GM21717 (cell line): ENCODE measurements around the gene AP1G2.

ENCODE experiments used
- ATAC-seq: cut with Tn5 transposase; IDR thresholded peaks from one replicate; pipeline ENCODE4 v1.9.1; 2021; ENCODE audit warnings: mild to moderate bottlenecking, moderate library complexity; ENCODE audit not compliant: unreplicated experiment

Gene AP1G2

GRCh38 chr14:23521785-23522640 lies 45.6 kb downstream of the AP1G2 start:
- ATAC-seq = no peak

GRCh38 chr14:23520899-23521533 lies 46.6 kb downstream of the AP1G2 start:
- ATAC-seq = no peak

- no peak for ATAC-seq
Observed at GRCh38 chr14:23518709-23519108, 48.9 kb downstream of the AP1G2 start.

- no peak for ATAC-seq
Observed at GRCh38 chr14:23517650-23518326, 49.8 kb downstream of the AP1G2 start.

- ATAC-seq = no peak
Observed at GRCh38 chr14:23514644-23514957, 53.0 kb downstream of the AP1G2 start.

- ATAC-seq = no peak
Observed at GRCh38 chr14:23513818-23514643, 53.6 kb downstream of the AP1G2 start.

GRCh38 chr14:23513005-23513817 lies 54.4 kb downstream of the AP1G2 start:
- no peak for ATAC-seq

- no peak for ATAC-seq
Observed at GRCh38 chr14:23512156-23512555, 55.4 kb downstream of the AP1G2 start.
